Duodenal mucosa (tissue), 2 donors: ENCODE measurements around the gene ANKS1B.
"Not testable (repeated sequence)": the region's sequence is repeated elsewhere in the genome, so short reads cannot be mapped to it uniquely, and the experiment has no call there.

ENCODE experiments used
- H3K27ac ChIP-seq: one replicate; pipeline ENCODE4 v1.7.0; 2013; ENCODE audit warnings: low read depth, low read length
- H3K27me3 ChIP-seq, 2 donors: one replicate each; pipeline ENCODE4 v1.7.0; 2013; ENCODE audit warnings: low read length in 2 of 2, control low read depth in 1 of 2; ENCODE audit not compliant: insufficient read depth in 2 of 2, control insufficient read depth in 1 of 2
- H3K36me3 ChIP-seq, 2 donors: one replicate each; pipeline ENCODE4 v1.7.0; 2013; ENCODE audit warnings: low read length in 2 of 2, control low read depth in 1 of 2; ENCODE audit not compliant: insufficient read depth in 2 of 2, control insufficient read depth in 1 of 2
- H3K4me1 ChIP-seq, 2 donors: one replicate each; pipeline ENCODE4 v1.7.0; 2013; ENCODE audit warnings: low read length in 2 of 2, control low read depth in 1 of 2; ENCODE audit not compliant: insufficient read depth in 2 of 2, control insufficient read depth in 1 of 2
- H3K4me3 ChIP-seq, 2 donors: one replicate each; pipeline ENCODE4 v1.7.0; 2013; ENCODE audit warnings: low read length in 2 of 2, low read depth in 1 of 2
- H3K9ac ChIP-seq, 2 donors: one replicate each; pipeline ENCODE4 v1.7.0; 2013; ENCODE audit warnings: low read length in 2 of 2, low read depth in 1 of 2
- H3K9me3 ChIP-seq, 2 donors: one replicate each; pipeline ENCODE4 v1.7.0; 2013; ENCODE audit warnings: low read length in 2 of 2, control low read depth in 1 of 2; ENCODE audit not compliant: control insufficient read depth in 1 of 2

The ANKS1B gene

GRCh38 chr12:99619389-99620158 lies 365.2 kb downstream of the ANKS1B start:
- H3K9ac ChIP-seq = no peak overlapping the region
- no peaks in the 10 kb centered on the region for H3K4me1 ChIP-seq
- no peak overlapping the region for H3K27ac ChIP-seq
- H3K9me3 ChIP-seq = peaks cover 0 to 5% of the 10 kb centered on the region in 2 donors
- H3K36me3 ChIP-seq = no peaks in the 10 kb centered on the region
- no peaks in the 10 kb centered on the region for H3K27me3 ChIP-seq
- no peak overlapping the region for H3K4me3 ChIP-seq

GRCh38 chr12:99618657-99619056 lies 366.1 kb downstream of the ANKS1B start:
- no peak overlapping the region for H3K9ac ChIP-seq
- H3K4me3 ChIP-seq = no peak overlapping the region
- H3K27ac ChIP-seq = no peak overlapping the region
- H3K36me3 ChIP-seq = no peaks in the 10 kb centered on the region
- H3K27me3 ChIP-seq = no peaks in the 10 kb centered on the region
- no peaks in the 10 kb centered on the region for H3K4me1 ChIP-seq
- peaks cover 0 to 5% of the 10 kb centered on the region in 2 donors for H3K9me3 ChIP-seq

DNA sequence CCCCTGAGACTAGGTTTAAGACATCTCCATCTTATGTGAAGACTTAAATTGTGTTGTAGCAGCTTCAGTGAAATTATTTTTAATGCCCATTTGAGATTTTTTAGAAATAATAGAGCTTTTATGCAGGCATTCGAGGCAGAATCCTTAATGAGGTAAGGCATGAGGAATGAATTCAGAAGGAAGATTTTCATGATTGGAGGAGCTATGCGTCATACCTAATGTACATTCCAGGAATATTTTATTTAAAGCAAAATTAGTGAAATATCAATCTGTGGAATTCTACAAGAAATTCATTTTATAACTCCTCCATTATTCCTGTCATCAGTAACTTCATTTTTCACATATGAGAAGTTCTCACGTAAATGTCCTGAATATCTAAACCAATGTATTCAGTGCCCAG lies 373.1 kb downstream of the ANKS1B start:
- no peaks in the 10 kb centered on the region for H3K4me1 ChIP-seq
- no peak overlapping the region for H3K4me3 ChIP-seq
- no peaks in the 10 kb centered on the region for H3K9me3 ChIP-seq
- H3K9ac ChIP-seq = no peak overlapping the region
- H3K36me3 ChIP-seq = no peaks in the 10 kb centered on the region
- no peak overlapping the region for H3K27ac ChIP-seq
- no peaks in the 10 kb centered on the region for H3K27me3 ChIP-seq

DNA sequence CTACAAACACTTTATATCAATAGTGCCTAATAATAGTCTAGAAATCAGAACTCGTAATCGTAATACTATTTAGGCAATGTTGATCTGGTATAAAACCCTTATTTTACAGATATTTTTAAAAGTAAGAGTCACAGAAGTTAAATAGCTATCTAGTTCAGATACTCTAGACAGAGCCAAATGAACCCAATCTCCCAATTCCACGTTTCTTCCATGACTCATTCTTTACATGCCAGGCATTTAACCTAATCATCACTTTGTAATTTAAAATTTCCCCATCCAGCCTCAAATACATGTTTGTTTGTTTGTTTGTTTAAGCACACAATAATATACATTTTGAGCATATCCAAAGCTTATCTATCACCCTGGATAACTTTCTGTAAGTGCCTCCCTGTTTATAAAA lies 373.6 kb downstream of the ANKS1B start:
- Histone ChIP-seq H3K36me3 (no peaks in the 10 kb centered on the region), H3K9me3 (no peaks in the 10 kb centered on the region), H3K4me3 (no peak overlapping the region), H3K4me1 (no peaks in the 10 kb centered on the region), H3K9ac (no peak overlapping the region), H3K27me3 (no peaks in the 10 kb centered on the region), H3K27ac (no peak overlapping the region)

DNA sequence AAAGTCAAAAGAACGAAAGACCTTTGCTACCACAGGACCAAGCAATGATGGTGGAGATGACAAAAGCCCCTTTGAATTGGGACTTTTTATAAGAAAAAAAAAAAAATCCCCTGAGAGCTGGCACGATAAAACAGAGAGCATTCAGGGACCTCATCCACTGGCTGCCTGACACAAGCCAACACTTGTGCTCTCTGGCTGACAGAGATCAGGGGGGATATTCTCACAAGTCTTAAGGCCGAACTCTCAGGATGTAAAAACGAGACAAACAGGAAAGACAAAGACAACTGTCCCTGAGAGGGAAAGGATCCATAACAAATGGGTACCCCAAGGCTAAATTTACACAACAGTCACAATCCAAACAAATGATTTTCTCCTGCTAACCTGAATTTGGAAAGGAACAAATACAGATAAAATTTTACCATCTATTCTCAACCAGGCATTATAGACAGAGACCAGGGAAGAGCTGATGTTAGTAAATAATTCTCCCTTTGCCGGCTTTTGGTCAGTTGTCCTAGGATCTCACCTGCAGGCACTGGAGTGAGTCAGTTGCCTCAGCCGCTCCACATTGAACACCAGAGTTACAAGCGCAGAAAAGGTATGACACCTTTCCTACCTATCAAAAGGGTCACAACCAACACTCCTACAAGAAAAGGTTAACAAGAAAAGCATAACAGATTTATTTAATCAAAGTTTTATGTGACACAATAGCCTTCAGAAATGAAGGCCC lies 375.1 kb downstream of the ANKS1B start:
- no peaks in the 10 kb centered on the region for H3K27me3 ChIP-seq
- no peak overlapping the region for H3K9ac ChIP-seq
- no peaks in the 10 kb centered on the region for H3K9me3 ChIP-seq
- no peak overlapping the region for H3K27ac ChIP-seq
- no peaks in the 10 kb centered on the region for H3K36me3 ChIP-seq
- H3K4me1 ChIP-seq = no peaks in the 10 kb centered on the region
- no peak overlapping the region for H3K4me3 ChIP-seq

DNA sequence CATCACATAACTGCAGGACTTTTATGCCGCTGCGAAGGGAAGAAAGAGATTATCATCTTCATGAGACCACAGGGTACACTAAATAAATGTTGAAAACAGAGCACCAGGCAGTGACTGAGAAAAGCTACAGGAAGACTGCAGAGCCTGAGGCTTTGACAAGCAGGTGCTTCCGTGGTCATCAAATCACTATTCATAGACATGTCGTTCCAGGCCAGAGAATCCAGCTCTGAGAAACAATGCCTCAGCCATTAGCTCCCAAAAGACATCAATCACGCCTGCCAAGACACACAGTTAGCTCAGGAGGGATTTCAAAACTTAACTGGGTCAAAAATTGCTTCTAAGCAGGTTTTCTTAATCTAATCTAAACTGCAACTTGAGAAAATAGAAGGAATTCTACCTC lies 384.3 kb downstream of the ANKS1B start:
- no peak overlapping the region for H3K9ac ChIP-seq
- H3K27me3 ChIP-seq = no peaks in the 10 kb centered on the region
- H3K27ac ChIP-seq = no peak overlapping the region
- H3K36me3 ChIP-seq = no peaks in the 10 kb centered on the region
- no peak overlapping the region for H3K4me3 ChIP-seq
- H3K4me1 ChIP-seq = no peaks in the 10 kb centered on the region
- no peaks in the 10 kb centered on the region for H3K9me3 ChIP-seq

GRCh38 chr12:99598785-99599184 lies 386.0 kb downstream of the ANKS1B start:
- Histone ChIP-seq H3K36me3 (no peaks in the 10 kb centered on the region), H3K9ac (no peak overlapping the region), H3K27me3 (no peaks in the 10 kb centered on the region), H3K4me3 (no peak overlapping the region), H3K27ac (no peak overlapping the region), H3K4me1 (no peaks in the 10 kb centered on the region), H3K9me3 (no peaks in the 10 kb centered on the region)

GRCh38 chr12:99596762-99597161 lies 388.0 kb downstream of the ANKS1B start:
- no peak overlapping the region for H3K9ac ChIP-seq

DNA sequence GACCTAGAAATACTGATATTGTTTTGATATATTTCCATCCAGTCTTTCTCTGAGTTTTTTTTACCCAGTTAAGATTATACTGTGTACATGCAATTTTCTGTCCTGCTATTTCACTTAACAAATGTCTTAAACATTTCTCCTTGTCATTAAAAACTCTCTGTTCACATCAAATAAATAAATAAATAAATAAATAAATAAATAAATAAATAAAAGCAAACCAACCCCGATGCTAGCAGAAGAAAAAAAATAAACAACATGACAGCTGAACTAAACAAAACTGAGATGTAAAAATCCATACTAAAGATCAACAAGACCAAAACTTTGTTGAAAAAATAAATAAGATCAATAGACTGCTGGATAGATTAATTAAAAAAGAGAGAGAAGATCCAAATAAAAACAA lies 407.6 kb downstream of the ANKS1B start:
- H3K9me3 ChIP-seq, H3K4me1 ChIP-seq, H3K4me3 ChIP-seq, H3K9ac ChIP-seq, H3K27me3 ChIP-seq, H3K27ac ChIP-seq, H3K36me3 ChIP-seq: not testable (repeated sequence)

More at GRCh38 chr12:99596762-99597161, 388.0 kb downstream of the ANKS1B start:
- no peak overlapping the region for H3K27ac ChIP-seq
- H3K27me3 ChIP-seq = no peaks in the 10 kb centered on the region
- no peaks in the 10 kb centered on the region for H3K36me3 ChIP-seq
- H3K4me1 ChIP-seq = no peaks in the 10 kb centered on the region
- H3K4me3 ChIP-seq = no peak overlapping the region
- no peaks in the 10 kb centered on the region for H3K9me3 ChIP-seq

DNA sequence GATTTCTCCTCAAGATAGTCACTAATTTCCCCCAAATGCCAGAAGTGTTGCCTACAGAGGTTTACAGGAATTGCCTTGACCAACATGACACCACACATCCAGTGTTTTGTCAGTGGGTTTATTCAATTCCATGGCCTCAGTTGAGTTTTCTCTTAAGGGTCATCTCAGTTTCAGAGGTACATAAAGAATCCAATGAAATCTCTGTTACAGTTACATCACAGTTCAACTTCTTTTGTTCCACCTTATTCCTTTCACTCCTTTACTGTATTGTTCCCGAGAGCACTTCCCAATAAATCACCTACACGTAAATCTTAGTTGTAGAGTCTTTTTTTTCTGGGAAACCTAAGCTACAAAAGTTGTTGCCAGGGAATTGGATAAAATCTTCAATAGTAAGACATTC lies 410.8 kb downstream of the ANKS1B start:
- Histone ChIP-seq H3K9ac (no peak overlapping the region), H3K36me3 (no peaks in the 10 kb centered on the region), H3K27me3 (no peaks in the 10 kb centered on the region), H3K4me3 (no peak overlapping the region), H3K9me3 (peaks cover 0 to 2% of the 10 kb centered on the region in 2 donors), H3K27ac (no peak overlapping the region), H3K4me1 (no peaks in the 10 kb centered on the region)
